ENCODE data around the gene RPL39L.

The RPL39L gene

GRCh38 chr3:187186375-187186774, 47.1 kb upstream of the RPL39L start:
- Histone ChIP-seq H3K27ac (ENCODE audit: low read length) (no peak overlapping the region), H3K9me3 (replicated peaks; ENCODE audit: insufficient read depth, low read length) (no peaks in the 10 kb centered on the region), H3K4me2 (ENCODE audit: low read depth, low read length) (no peak overlapping the region), H3K4me1 (ENCODE audit: low read length) (peaks cover 25% of the 10 kb centered on the region), H3K27me3 (replicated peaks; ENCODE audit: insufficient read depth, low read length) (no peaks in the 10 kb centered on the region), H3K36me3 (replicated peaks; ENCODE audit: insufficient read depth, low read length) (no peaks in the 10 kb centered on the region), H3K9ac (ENCODE audit: low read length) (no peak overlapping the region), H3K4me3 (ENCODE audit: low read length) (no peak overlapping the region), H3K9me2 (replicated peaks; ENCODE audit: insufficient read depth, low read length) (no peaks in the 10 kb centered on the region), H4K20me1 (ENCODE audit: insufficient read depth, low read length) (no peaks in the 10 kb centered on the region), H3F3A (ENCODE audit: insufficient read depth, low read length) (no peaks in the 10 kb centered on the region; the same call in 1 of the 2 replicates), H3K79me2 (ENCODE audit: low read length) (no peaks in the 10 kb centered on the region), H2AFZ (ENCODE audit: low read length) (no peak overlapping the region)
- TF ChIP-seq EZH2phosphoT487 (IDR thresholded peaks at IDR 0.05; ENCODE audit: low read length) (no peak), EZH2 (optimal IDR thresholded peaks at IDR 0.05; ENCODE audit: low read depth, low read length) (no peak), CTCF (IDR thresholded peaks at IDR 0.05; ENCODE audit: low read length) (no peak)
- DNase-seq, result no peak

GRCh38 chr3:187185759-187186158, 46.5 kb upstream of the RPL39L start:
- H3K27ac ChIP-seq (ENCODE audit: low read length), result no peak overlapping the region
- no peaks in the 10 kb centered on the region for H3K79me2 ChIP-seq (ENCODE audit: low read length)
- H3K4me1 ChIP-seq (ENCODE audit: low read length), result peaks cover 25% of the 10 kb centered on the region
- no peaks in the 10 kb centered on the region; the same call in 1 of the 2 replicates for H3F3A ChIP-seq (ENCODE audit: insufficient read depth, low read length)
- no peak overlapping the region for H2AFZ ChIP-seq (ENCODE audit: low read length)
- no peaks in the 10 kb centered on the region for H4K20me1 ChIP-seq (ENCODE audit: insufficient read depth, low read length)
- no peaks in the 10 kb centered on the region for H3K36me3 ChIP-seq (replicated peaks; ENCODE audit: insufficient read depth, low read length)
- no peak overlapping the region for H3K9ac ChIP-seq (ENCODE audit: low read length)
- no peaks in the 10 kb centered on the region for H3K9me3 ChIP-seq (replicated peaks; ENCODE audit: insufficient read depth, low read length)
- no peak overlapping the region for H3K4me3 ChIP-seq (ENCODE audit: low read length)
- no peak for TF ChIP-seq CTCF (IDR thresholded peaks at IDR 0.05; ENCODE audit: low read length)
- no peak for TF ChIP-seq EZH2 (optimal IDR thresholded peaks at IDR 0.05; ENCODE audit: low read depth, low read length)
- TF ChIP-seq EZH2phosphoT487 (IDR thresholded peaks at IDR 0.05; ENCODE audit: low read length), result no peak
- H3K27me3 ChIP-seq (replicated peaks; ENCODE audit: insufficient read depth, low read length), result no peaks in the 10 kb centered on the region
- H3K9me2 ChIP-seq (replicated peaks; ENCODE audit: insufficient read depth, low read length), result no peaks in the 10 kb centered on the region
- H3K4me2 ChIP-seq (ENCODE audit: low read depth, low read length), result no peak overlapping the region
- no peak for DNase-seq

- H3F3A ChIP-seq (ENCODE audit: insufficient read depth, low read length), result no peaks in the 10 kb centered on the region; the same call in 1 of the 2 replicates
- no peaks in the 10 kb centered on the region for H3K36me3 ChIP-seq (replicated peaks; ENCODE audit: insufficient read depth, low read length)
- H3K79me2 ChIP-seq (ENCODE audit: low read length), result no peaks in the 10 kb centered on the region
- no peaks in the 10 kb centered on the region for H4K20me1 ChIP-seq (ENCODE audit: insufficient read depth, low read length)
- H3K9ac ChIP-seq (ENCODE audit: low read length), result no peak overlapping the region
- H3K9me3 ChIP-seq (replicated peaks; ENCODE audit: insufficient read depth, low read length), result no peaks in the 10 kb centered on the region
- H3K27ac ChIP-seq (ENCODE audit: low read length), result no peak overlapping the region
- TF ChIP-seq CTCF (IDR thresholded peaks at IDR 0.05; ENCODE audit: low read length), result no peak
- no peak for TF ChIP-seq EZH2phosphoT487 (IDR thresholded peaks at IDR 0.05; ENCODE audit: low read length)
- no peak for TF ChIP-seq EZH2 (optimal IDR thresholded peaks at IDR 0.05; ENCODE audit: low read depth, low read length)
- H3K4me3 ChIP-seq (ENCODE audit: low read length), result no peak overlapping the region
- H3K4me1 ChIP-seq (ENCODE audit: low read length), result peaks cover 18% of the 10 kb centered on the region
- H2AFZ ChIP-seq (ENCODE audit: low read length), result no peak overlapping the region
- H3K27me3 ChIP-seq (replicated peaks; ENCODE audit: insufficient read depth, low read length), result no peaks in the 10 kb centered on the region
- H3K9me2 ChIP-seq (replicated peaks; ENCODE audit: insufficient read depth, low read length), result no peaks in the 10 kb centered on the region
- no peak for DNase-seq
- no peak overlapping the region for H3K4me2 ChIP-seq (ENCODE audit: low read depth, low read length)
Observed at GRCh38 chr3:187183903-187184302, 44.6 kb upstream of the RPL39L start.

All from MM.1S (cell line).